Osteocyte (in vitro differentiated cells): ENCODE data around the gene PARG. TPM values are rescaled to one million over a fixed set of nuclear protein-coding genes. Genes with fewer than 3 reads are reported as not detected.
"Not testable (repeated sequence)": the region's sequence is repeated elsewhere in the genome, so short reads cannot be mapped to it uniquely, and the experiment has no call there.

ENCODE experiments used
- DNase-seq: peaks from one replicate; pipeline ENCODE4 v3.0.0; 2021; ENCODE audit warnings: mixed read lengths; ENCODE audit not compliant: unreplicated experiment; ENCODE audit errors: extremely low spot score
- H3K27ac Mint-ChIP-seq: one replicate; pipeline ENCODE4 v1.8.0; 2021; ENCODE audit warnings: mild to moderate bottlenecking, mixed read lengths; ENCODE audit not compliant: unreplicated experiment
- H3K27me3 Mint-ChIP-seq: one replicate; pipeline ENCODE4 v1.8.0; 2021; ENCODE audit warnings: mixed read lengths; ENCODE audit not compliant: unreplicated experiment
- H3K36me3 Mint-ChIP-seq: one replicate; pipeline ENCODE4 v1.8.0; 2021; ENCODE audit warnings: mixed read lengths; ENCODE audit not compliant: unreplicated experiment
- H3K4me1 Mint-ChIP-seq: one replicate; pipeline ENCODE4 v1.8.0; 2021; ENCODE audit warnings: mixed read lengths; ENCODE audit not compliant: unreplicated experiment
- H3K4me3 Mint-ChIP-seq: one replicate; pipeline ENCODE4 v1.8.0; 2021; ENCODE audit warnings: mild to moderate bottlenecking, moderate library complexity, mixed read lengths; ENCODE audit not compliant: unreplicated experiment
- H3K9me3 Mint-ChIP-seq: one replicate; pipeline ENCODE4 v1.8.0; 2021; ENCODE audit warnings: mixed read lengths; ENCODE audit not compliant: unreplicated experiment
- CTCF ChIP-seq: fragments of 200-600 bp; sonication (generic); IDR thresholded peaks from 2 replicates; pipeline ENCODE4 v1.5.0; 2021; ENCODE audit warnings: antibody characterized with exemption, mild to moderate bottlenecking, moderate library complexity
- total RNA-seq: library from RNA; stranded (reverse); gene quantifications from 2 replicates; pipeline ENCODE4 v1.2.1, GENCODE V29; 2021

The PARG gene
- total RNA-seq, 1 donor from 2014 or later, result 30.7 TPM

GRCh38 chr10:49778197-49778596 is 163.6 kb downstream of the PARG start:
- H3K36me3 Mint-ChIP-seq, result no peaks in the 10 kb centered on the region
- no peak for DNase-seq
- no peak for TF ChIP-seq CTCF
- no peak overlapping the region for H3K27ac Mint-ChIP-seq
- peaks cover 1% of the 10 kb centered on the region for H3K4me1 Mint-ChIP-seq
- H3K27me3 Mint-ChIP-seq, result peaks cover 13% of the 10 kb centered on the region
- H3K4me3 Mint-ChIP-seq, result no peak overlapping the region
- no peaks in the 10 kb centered on the region for H3K9me3 Mint-ChIP-seq

DNA sequence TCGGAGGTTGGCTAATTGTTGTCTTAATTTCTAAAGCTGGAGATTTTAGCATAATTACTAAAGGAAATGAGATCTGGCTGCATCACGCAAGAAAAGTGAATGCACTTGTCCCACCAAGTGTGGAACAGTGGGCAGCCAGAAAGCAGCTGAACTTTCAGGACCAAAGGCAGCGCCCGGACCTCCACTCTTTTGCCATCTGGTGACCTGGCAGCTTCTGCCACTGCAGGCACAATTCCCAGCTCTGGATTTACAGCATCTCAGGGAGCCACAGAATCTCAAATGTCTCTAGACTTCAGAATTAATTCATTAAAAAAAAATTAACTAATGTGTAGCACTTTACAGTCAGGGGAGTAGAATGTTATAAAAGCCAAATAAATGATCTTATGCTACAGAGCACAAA is 165.0 kb downstream of the PARG start:
- Mint-ChIP-seq H3K4me1 (peaks cover 1% of the 10 kb centered on the region), H3K9me3 (no peaks in the 10 kb centered on the region), H3K4me3 (no peak overlapping the region), H3K36me3 (no peaks in the 10 kb centered on the region), H3K27me3 (peaks cover 24% of the 10 kb centered on the region), H3K27ac (no peak overlapping the region)
- TF ChIP-seq CTCF, result no peak
- DNase-seq, result no peak

DNA sequence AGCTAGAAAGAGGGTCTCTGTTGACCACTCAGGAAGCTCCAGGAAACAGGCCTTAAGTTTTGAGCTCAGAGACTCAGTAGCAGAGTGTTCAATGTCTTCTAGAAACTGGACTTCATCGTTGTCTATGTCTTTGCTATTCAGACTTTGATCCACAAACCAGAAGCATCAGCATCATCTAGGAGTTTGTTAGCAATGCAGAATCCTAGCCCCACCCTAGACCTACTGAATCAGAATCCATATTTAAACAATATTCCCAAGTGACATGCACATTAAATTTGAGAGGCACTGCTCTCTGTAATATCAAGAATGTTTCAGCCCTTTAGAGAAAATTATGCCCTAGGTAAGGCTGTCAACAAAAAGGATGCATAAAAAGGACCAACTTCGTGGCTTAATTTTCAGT is 166.8 kb downstream of the PARG start:
- Mint-ChIP-seq H3K36me3 (no peaks in the 10 kb centered on the region), H3K27me3 (peaks cover 31% of the 10 kb centered on the region), H3K9me3 (no peaks in the 10 kb centered on the region), H3K27ac (no peak overlapping the region), H3K4me1 (no peaks in the 10 kb centered on the region), H3K4me3 (no peak overlapping the region)
- DNase-seq, result no peak
- TF ChIP-seq CTCF, result no peak

DNA sequence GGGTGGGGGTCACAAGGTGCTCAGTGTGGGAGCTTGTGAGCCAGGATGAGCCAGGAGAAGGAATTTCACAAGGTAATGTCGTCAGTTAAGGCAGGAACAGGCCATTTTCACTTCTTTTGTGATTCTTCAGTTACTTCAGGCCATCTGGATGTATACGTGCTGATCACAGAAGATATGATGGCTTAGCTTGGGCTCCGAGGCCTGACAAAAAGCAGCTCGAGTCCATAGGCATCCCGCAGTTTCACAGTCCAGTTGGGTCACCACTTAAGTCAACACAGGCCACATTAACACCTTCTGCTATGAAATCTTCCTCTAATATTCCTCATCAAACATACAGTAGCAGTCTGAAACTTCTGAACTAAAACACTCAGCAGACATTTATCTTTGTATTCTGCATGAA is 168.9 kb downstream of the PARG start:
- not testable (repeated sequence) for H3K9me3 Mint-ChIP-seq, H3K36me3 Mint-ChIP-seq, H3K4me1 Mint-ChIP-seq, H3K4me3 Mint-ChIP-seq, DNase-seq, H3K27ac Mint-ChIP-seq
- peaks cover 27% of the 10 kb centered on the region for H3K27me3 Mint-ChIP-seq

- not testable (repeated sequence) for H3K4me1 Mint-ChIP-seq, DNase-seq, H3K4me3 Mint-ChIP-seq, H3K9me3 Mint-ChIP-seq, H3K36me3 Mint-ChIP-seq, H3K27ac Mint-ChIP-seq
- H3K27me3 Mint-ChIP-seq, result peaks cover 30% of the 10 kb centered on the region
Measured at GRCh38 chr10:49771046-49771445, 170.8 kb downstream of the PARG start.

DNA sequence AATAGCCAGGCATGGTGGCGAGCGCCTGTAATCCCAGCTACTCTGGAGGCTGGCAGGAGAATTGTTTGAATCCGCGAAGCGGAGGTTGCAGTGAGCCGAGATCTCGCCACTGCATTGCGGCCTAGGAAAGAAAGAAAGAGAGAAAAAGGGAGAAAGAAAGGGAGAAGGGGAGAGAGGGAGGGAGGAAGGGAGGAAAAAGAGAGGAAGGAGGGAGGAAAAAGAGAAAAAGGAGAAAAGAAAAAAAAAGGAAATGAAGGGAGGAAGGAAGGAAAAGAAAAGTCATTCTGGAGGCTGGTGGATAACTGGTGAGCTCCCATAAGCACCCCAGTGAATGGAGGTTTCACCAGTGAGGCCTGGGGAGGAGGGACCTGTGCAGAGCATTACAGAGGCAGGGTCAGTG is 172.1 kb downstream of the PARG start:
- H3K27ac Mint-ChIP-seq, result no peak overlapping the region
- H3K4me1 Mint-ChIP-seq, result no peaks in the 10 kb centered on the region
- H3K9me3 Mint-ChIP-seq, result peaks cover 8% of the 10 kb centered on the region
- H3K36me3 Mint-ChIP-seq, result no peaks in the 10 kb centered on the region
- H3K4me3 Mint-ChIP-seq, result no peak overlapping the region
- peaks cover 27% of the 10 kb centered on the region for H3K27me3 Mint-ChIP-seq
- no peak for DNase-seq
- no peak for TF ChIP-seq CTCF
